Measurements from ENCODE around the gene GNAI3.

GNAI3 gene

GRCh38 chr1:109548321-109549267 is at the start of gene GNAI3:
Gene GNAI3, plus strand, starts transcription at chr1:109548615. Its CDS starts 106 bp downstream, at chr1:109548721.
- TF ChIP-seq CTCF (conservative IDR thresholded peaks at IDR 0.05): no peak
- H3K27ac ChIP-seq: peak within 1 kb of the TSS; percentile 88

GRCh38 chr1:109499081-109499480 is 49.3 kb upstream of the GNAI3 start:
- peak overlapping the region; percentile 50 for H3K27ac ChIP-seq
- no peak for TF ChIP-seq CTCF (conservative IDR thresholded peaks at IDR 0.05)

- peak overlapping the region; percentile 50 for H3K27ac ChIP-seq
- TF ChIP-seq CTCF (conservative IDR thresholded peaks at IDR 0.05): peak; percentile 65
Measured at GRCh38 chr1:109499661-109500536, 48.5 kb upstream of the GNAI3 start.

DNA sequence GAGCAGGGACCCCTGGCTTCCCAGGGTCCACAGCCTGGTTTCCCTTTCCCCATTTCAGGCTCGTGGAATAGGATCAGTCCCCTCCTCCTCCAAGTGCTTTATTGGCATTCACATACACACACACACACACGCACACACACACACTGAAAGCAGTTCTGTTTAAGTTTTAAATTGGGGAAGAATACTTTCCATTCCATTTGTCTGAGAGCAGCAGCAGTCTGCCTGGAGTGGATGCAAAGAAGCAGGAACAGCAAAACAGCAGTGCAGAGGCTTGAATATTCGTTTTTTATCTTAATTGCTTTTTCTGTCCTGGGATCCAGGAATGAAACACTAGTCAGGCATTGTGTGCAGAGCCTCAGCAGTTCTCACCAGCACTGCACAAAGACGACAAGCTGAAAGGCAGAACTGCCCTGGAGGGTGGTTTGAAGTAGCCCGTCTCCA is 47.5 kb upstream of the GNAI3 start:
- no peak for TF ChIP-seq CTCF (conservative IDR thresholded peaks at IDR 0.05)
- no peak overlapping the region for H3K27ac ChIP-seq

- no peak for TF ChIP-seq CTCF (conservative IDR thresholded peaks at IDR 0.05)
- no peak overlapping the region for H3K27ac ChIP-seq
Measured at GRCh38 chr1:109501644-109502363, 46.6 kb upstream of the GNAI3 start.

DNA sequence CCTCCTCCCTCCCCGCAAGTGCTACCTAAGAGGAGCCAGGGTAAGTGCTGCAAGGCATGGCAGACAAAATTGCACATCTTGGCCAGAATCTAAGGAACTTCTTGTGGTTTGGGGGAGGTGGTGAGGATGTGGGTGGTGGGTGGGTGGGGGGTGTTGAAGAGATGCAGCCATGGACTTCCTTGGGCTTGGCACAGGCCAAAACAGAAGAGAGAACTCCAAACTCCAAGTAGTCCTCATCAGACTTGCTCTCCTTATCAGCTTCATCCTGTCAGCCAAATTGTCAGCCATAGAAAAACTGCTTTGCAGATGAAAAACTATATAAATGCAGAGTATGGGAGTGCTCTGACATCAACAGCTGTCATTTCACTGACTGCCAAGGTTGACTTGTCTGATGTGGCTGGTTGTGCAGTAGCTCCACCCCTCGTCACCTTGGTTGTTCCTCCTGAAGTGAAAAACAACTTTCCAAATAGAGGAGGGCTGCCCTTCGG is 46.0 kb upstream of the GNAI3 start:
- no peak for TF ChIP-seq CTCF (conservative IDR thresholded peaks at IDR 0.05)
- no peak overlapping the region for H3K27ac ChIP-seq

All from VCaP (cell line).